Measurements from ENCODE around the gene LIF.

LIF gene

GRCh38 chr22:30279932-30280331 lies 33.4 kb upstream of the LIF start:
- Histone ChIP-seq H3K9me3 (ENCODE audit: insufficient read depth, low read length) (no peaks in the 10 kb centered on the region), H2AFZ (ENCODE audit: low read depth, low read length, severe bottlenecking) (no peak overlapping the region), H3F3A (ENCODE audit: insufficient read depth) (no peaks in the 10 kb centered on the region), H3K79me2 (ENCODE audit: insufficient read depth, low read length) (no peaks in the 10 kb centered on the region), H3K4me2 (ENCODE audit: low read depth, low read length, poor library complexity, severe bottlenecking) (no peak overlapping the region), H3K9ac (ENCODE audit: low read length) (no peak overlapping the region), H3K36me3 (ENCODE audit: low read length) (no peaks in the 10 kb centered on the region), H3K9me2 (replicated peaks; ENCODE audit: insufficient read depth, low read length) (no peaks in the 10 kb centered on the region), H3K27ac (ENCODE audit: low read depth, low read length) (no peak overlapping the region), H3K4me3 (ENCODE audit: insufficient read depth, low read length, poor library complexity, severe bottlenecking) (no peak overlapping the region), H3K27me3 (ENCODE audit: low read length) (no peaks in the 10 kb centered on the region), H4K20me1 (ENCODE audit: low read depth, low read length) (no peaks in the 10 kb centered on the region)
- no peak for TF ChIP-seq EZH2phosphoT487 (conservative IDR thresholded peaks at IDR 0.05; ENCODE audit: low read length)
- TF ChIP-seq, protein P1, sequence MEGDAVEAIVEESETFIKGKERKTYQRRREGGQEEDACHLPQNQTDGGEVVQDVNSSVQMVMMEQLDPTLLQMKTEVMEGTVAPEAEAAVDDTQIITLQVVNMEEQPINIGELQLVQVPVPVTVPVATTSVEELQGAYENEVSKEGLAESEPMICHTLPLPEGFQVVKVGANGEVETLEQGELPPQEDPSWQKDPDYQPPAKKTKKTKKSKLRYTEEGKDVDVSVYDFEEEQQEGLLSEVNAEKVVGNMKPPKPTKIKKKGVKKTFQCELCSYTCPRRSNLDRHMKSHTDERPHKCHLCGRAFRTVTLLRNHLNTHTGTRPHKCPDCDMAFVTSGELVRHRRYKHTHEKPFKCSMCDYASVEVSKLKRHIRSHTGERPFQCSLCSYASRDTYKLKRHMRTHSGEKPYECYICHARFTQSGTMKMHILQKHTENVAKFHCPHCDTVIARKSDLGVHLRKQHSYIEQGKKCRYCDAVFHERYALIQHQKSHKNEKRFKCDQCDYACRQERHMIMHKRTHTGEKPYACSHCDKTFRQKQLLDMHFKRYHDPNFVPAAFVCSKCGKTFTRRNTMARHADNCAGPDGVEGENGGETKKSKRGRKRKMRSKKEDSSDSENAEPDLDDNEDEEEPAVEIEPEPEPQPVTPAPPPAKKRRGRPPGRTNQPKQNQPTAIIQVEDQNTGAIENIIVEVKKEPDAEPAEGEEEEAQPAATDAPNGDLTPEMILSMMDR (IDR thresholded peaks at IDR 0.05; ENCODE audit: insufficient read depth, low read length, poor library complexity, severe bottlenecking), result no peak

GRCh38 chr22:30279046-30279788 lies 32.7 kb upstream of the LIF start:
- Histone ChIP-seq H3K27ac (ENCODE audit: low read depth, low read length) (no peak overlapping the region), H3K9me2 (replicated peaks; ENCODE audit: insufficient read depth, low read length) (no peaks in the 10 kb centered on the region), H3K4me3 (ENCODE audit: insufficient read depth, low read length, poor library complexity, severe bottlenecking) (no peak overlapping the region), H3K9ac (ENCODE audit: low read length) (no peak overlapping the region), H2AFZ (ENCODE audit: low read depth, low read length, severe bottlenecking) (no peak overlapping the region), H3K79me2 (ENCODE audit: insufficient read depth, low read length) (no peaks in the 10 kb centered on the region), H4K20me1 (ENCODE audit: low read depth, low read length) (no peaks in the 10 kb centered on the region), H3K27me3 (ENCODE audit: low read length) (no peaks in the 10 kb centered on the region), H3K36me3 (ENCODE audit: low read length) (no peaks in the 10 kb centered on the region), H3K9me3 (ENCODE audit: insufficient read depth, low read length) (no peaks in the 10 kb centered on the region), H3K4me2 (ENCODE audit: low read depth, low read length, poor library complexity, severe bottlenecking) (no peak overlapping the region), H3F3A (ENCODE audit: insufficient read depth) (no peaks in the 10 kb centered on the region)
- TF ChIP-seq EZH2phosphoT487 (conservative IDR thresholded peaks at IDR 0.05; ENCODE audit: low read length), result no peak
- TF ChIP-seq, protein P1 (IDR thresholded peaks at IDR 0.05; ENCODE audit: insufficient read depth, low read length, poor library complexity, severe bottlenecking), result no peak

GRCh38 chr22:30277547-30278344 lies 31.2 kb upstream of the LIF start:
- no peaks in the 10 kb centered on the region for H3K9me3 ChIP-seq (ENCODE audit: insufficient read depth, low read length)
- no peaks in the 10 kb centered on the region for H3F3A ChIP-seq (ENCODE audit: insufficient read depth)
- no peaks in the 10 kb centered on the region for H3K79me2 ChIP-seq (ENCODE audit: insufficient read depth, low read length)
- H3K4me2 ChIP-seq (ENCODE audit: low read depth, low read length, poor library complexity, severe bottlenecking), result no peak overlapping the region
- no peak overlapping the region for H3K4me3 ChIP-seq (ENCODE audit: insufficient read depth, low read length, poor library complexity, severe bottlenecking)
- no peaks in the 10 kb centered on the region for H4K20me1 ChIP-seq (ENCODE audit: low read depth, low read length)
- TF ChIP-seq, protein P1 (IDR thresholded peaks at IDR 0.05; ENCODE audit: insufficient read depth, low read length, poor library complexity, severe bottlenecking), result no peak
- no peak for TF ChIP-seq EZH2phosphoT487 (conservative IDR thresholded peaks at IDR 0.05; ENCODE audit: low read length)
- no peaks in the 10 kb centered on the region for H3K9me2 ChIP-seq (replicated peaks; ENCODE audit: insufficient read depth, low read length)
- H2AFZ ChIP-seq (ENCODE audit: low read depth, low read length, severe bottlenecking), result no peak overlapping the region
- H3K9ac ChIP-seq (ENCODE audit: low read length), result no peak overlapping the region
- H3K27me3 ChIP-seq (ENCODE audit: low read length), result no peaks in the 10 kb centered on the region
- no peak overlapping the region for H3K27ac ChIP-seq (ENCODE audit: low read depth, low read length)
- no peaks in the 10 kb centered on the region for H3K36me3 ChIP-seq (ENCODE audit: low read length)
